CD4-positive, alpha-beta T cell treated with Interferon gamma for 1 hour (primary cell): ENCODE data around the gene BACE1-AS.
"Not testable (repeated sequence)": the region's sequence is repeated elsewhere in the genome, so short reads cannot be mapped to it uniquely, and the experiment has no call there.

ENCODE experiments used
- DNase-seq: peaks from one replicate; pipeline ENCODE4 v3.0.0-alpha.2; 2020

Gene BACE1-AS

DNA sequence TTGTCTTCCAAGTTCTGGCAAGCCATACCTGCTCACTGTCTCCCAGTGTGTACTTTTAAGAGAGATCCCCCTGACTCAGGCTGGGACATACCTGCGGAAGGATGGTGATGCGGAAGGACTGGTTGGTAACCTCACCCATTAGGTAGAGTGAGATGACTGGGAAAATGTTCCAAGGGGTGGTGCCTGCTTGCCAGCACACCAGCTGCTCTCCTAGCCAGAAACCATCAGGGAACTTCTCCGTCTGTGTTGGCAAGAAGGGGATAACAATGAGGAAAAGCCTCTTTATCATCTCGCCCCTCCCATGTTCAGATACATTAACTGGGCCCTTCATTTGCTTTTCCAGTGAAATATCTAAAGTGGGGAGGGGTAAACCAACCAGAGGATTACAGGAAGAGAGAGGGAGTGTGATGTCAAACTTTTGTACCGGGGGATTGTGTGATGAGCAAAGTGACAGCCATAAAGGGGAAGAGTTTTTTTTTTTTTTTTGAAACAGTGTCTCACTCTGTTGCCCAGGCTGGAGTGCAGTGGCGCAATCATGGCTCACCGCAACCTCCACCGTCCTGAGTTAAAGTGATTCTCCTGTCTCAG lies at the start of gene BACE1-AS:
Gene BACE1-AS, plus strand, starts transcription at position 538 of the 588 bp plus-strand sequence.
- no peak for DNase-seq

DNA sequence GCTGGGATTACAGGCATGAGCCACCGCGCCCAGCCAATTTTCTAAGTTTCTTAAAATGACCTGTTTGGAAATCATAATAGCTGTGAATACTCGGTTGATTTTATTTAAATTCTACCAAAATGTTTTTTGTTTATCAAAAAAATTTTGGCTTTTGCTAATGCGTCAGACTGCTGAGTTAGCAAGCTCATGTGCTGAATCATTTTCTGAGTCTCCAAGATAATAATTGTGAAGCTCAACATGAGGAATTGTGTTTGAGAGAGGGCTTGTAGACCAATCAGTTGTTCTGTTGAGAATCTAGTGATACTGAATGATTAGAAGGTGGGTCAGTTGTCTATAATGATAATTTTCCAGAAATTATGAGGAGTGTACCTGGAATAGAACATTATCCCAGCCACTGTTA lies 42.8 kb upstream of the BACE1-AS start:
- no peak for DNase-seq

- DNase-seq: no peak
Measured at GRCh38 chr11:117249571-117249970, 41.6 kb upstream of the BACE1-AS start.

- DNase-seq: no peak
Measured at GRCh38 chr11:117251506-117251905, 39.6 kb upstream of the BACE1-AS start.

DNA sequence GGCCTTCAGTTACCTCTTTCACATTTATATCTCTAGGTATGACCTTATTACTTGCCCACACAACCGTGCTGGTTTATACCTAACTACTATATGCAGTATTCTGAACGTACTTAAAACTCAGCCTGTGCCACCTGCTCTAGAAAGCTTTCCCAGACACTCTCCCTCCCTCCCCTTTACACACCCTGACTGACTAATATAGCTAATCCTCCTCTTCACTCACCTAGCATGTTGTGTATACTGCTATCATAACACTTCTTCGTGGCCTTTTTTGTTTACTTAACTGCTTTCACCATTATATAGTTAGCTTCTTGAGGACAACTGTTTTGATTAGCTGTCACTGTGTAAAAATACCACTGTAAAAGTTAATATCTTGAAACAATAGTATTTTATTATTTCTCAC lies 35.2 kb upstream of the BACE1-AS start:
- no peak for DNase-seq

- DNase-seq: no peak
Measured at GRCh38 chr11:117256573-117256972, 34.6 kb upstream of the BACE1-AS start.

DNA sequence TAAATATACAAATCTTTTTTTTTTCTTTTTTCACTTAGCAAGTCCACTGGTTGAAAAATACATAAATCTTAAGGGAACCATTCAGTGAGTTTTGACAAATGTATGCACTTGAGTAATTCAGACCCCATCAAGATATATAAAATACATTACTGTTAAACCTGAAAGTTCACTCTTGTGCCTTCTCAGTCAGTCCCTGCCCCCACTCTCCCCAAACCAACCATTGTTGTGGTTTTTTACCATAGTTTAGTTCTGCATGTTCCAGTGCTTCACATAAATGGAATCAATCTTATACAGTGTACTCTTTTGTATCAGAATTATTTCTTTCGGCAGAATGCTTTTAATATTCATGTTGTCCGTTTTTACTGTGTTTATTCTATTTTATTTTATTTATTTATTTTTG lies 32.6 kb upstream of the BACE1-AS start:
- no peak for DNase-seq

- DNase-seq: no peak
Measured at GRCh38 chr11:117259417-117259816, 31.7 kb upstream of the BACE1-AS start.

GRCh38 chr11:117264624-117265323 lies 26.4 kb upstream of the BACE1-AS start:
- DNase-seq: not testable (repeated sequence)

DNA sequence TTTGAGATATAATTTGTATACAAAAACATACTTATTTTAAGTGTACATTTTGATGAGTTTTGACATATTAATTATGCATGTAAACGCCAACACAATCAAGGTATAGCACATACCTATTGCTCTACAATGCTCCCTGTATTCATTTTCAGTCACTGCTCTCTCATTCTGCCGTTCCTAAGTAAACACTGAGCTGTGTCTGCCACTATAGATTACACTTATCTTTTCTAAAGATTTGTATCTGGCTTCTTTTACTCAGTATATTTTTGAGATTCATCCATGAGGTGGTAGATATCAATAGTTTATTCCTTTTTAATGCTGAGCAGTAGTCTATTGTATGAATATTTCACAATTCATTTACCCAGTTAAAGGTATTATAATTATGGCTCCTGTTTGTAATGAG lies 25.4 kb upstream of the BACE1-AS start:
- DNase-seq: no peak

- no peak for DNase-seq
Measured at GRCh38 chr11:117269856-117270255, 21.3 kb upstream of the BACE1-AS start.

GRCh38 chr11:117271208-117271607 lies 19.9 kb upstream of the BACE1-AS start:
- no peak for DNase-seq

DNA sequence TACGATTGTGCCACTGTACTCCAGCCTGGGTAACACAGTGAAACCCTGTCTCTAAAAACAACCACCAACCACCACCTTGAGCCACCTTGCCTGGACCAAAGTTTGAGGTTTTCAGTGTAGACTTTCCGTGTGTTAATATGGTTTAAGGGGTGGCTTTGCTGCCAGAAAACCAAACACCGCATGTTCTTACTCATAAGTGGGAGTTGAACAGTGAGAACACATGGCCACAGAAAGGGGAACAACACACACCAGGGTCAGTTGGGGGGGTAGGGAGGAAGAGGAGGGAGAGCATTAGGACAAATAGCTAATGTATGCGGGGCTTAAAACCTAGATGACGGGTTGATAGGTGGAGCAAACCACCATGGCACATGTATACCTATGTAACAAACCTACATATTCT lies 19.0 kb upstream of the BACE1-AS start:
- not testable (repeated sequence) for DNase-seq

DNA sequence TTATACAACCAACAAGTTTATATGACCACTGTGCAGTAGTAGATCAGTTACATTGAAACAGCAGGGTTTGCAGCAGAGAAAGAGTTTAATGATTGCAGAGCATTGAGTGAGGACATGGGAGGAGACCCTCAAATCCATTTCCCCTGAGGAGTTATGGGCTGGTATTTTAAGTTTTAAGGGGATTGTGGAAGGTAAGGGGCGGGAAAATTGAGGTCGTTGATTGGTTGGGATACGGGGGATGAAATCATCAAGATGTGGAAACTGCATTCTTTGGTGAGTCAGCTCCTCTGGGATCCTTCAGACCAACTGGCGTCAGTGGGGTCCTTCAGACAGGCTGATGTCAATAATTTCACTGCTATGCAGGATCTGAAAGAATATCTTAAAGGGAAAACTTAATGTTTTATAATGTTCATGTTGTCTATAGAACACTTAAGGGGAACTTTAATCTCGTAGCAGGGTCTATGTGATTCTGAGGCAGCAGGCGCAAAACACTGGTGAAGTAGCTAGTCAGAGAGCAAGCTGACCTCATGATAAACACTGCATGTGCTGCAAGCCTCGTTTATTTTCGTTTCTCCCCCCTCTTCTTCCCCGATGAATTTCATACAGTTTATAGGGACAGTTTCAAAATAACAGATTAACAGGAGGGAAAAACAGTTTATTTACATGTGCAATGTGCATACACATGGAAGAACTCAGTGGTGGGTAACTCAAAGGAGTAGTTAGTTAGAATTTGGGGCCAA lies 17.4 kb upstream of the BACE1-AS start:
- DNase-seq: no peak

GRCh38 chr11:117278347-117278746 lies 12.8 kb upstream of the BACE1-AS start:
- no peak for DNase-seq

GRCh38 chr11:117279711-117280376 lies 11.3 kb upstream of the BACE1-AS start:
- DNase-seq: no peak

- DNase-seq: no peak
Measured at GRCh38 chr11:117281159-117281558, 10.0 kb upstream of the BACE1-AS start.

DNA sequence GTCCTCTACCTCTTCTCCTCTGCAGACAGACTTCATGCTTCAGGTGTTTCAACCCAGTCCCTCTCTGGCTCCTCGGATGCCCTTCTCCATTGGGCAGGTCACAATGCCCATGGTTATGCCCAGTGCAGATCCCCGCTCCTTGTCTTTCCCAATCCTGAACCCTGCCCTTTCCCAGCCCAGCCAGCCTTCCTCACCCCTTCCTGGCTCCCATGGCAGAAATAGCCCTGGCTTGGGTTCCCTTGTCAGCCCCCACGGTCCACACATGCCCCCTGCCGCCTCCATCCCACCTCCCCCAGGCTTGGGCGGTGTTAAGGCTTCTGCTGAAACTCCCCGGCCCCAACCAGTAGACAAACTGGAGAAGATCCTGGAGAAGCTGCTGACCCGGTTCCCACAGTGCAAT lies 9.3 kb upstream of the BACE1-AS start:
- DNase-seq: no peak

GRCh38 chr11:117282956-117283355 lies 8.2 kb upstream of the BACE1-AS start:
- DNase-seq: no peak

- no peak for DNase-seq
Measured at GRCh38 chr11:117284053-117284452, 7.1 kb upstream of the BACE1-AS start.

DNA sequence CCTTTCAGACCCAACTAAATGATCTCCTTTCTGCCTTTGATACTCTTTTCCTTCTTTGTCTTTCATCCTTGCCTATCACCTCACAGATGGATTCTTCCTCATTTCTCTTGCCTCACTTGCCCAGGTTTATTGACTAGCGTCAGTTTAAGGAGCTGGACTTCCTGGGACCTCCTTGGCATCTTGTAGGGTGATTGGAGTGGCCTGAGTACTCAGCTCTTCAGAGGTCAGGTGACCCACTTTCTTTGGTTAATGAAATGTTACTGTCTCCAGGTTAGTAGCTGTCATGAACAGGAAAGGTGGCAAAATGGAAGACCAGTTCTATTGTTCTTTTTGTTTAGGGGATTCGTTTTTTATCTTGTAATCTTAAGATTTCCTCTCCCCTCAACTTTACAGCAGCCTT lies 4.6 kb upstream of the BACE1-AS start:
- no peak for DNase-seq

- DNase-seq: no peak
Measured at GRCh38 chr11:117287668-117288067, 3.5 kb upstream of the BACE1-AS start.

GRCh38 chr11:117289795-117290194 lies 1.4 kb upstream of the BACE1-AS start:
- DNase-seq: no peak

- no peak for DNase-seq
Measured at GRCh38 chr11:117292616-117293015, 1.5 kb downstream of the BACE1-AS start.
